AG09309 (cell line): ENCODE measurements around the gene HLA-DQA2.
"Not testable (repeated sequence)": the region's sequence is repeated elsewhere in the genome, so short reads cannot be mapped to it uniquely, and the experiment has no call there.

ENCODE experiments used
- DNase-seq: peaks from one replicate; pipeline ENCODE4 v3.0.0-alpha.2; 2010; ENCODE audit warnings: low read depth
- H3K4me3 ChIP-seq: 2 replicates; pipeline ENCODE4 v1.5.1; 2011; ENCODE audit warnings: mild to moderate bottlenecking, low read depth, low read length, moderate library complexity; ENCODE audit not compliant: control insufficient read depth
- CTCF ChIP-seq: IDR thresholded peaks from 2 replicates; pipeline ENCODE4 v1.5.1; 2011; ENCODE audit warnings: mild to moderate bottlenecking, low read depth, low read length, inconsistent platforms; ENCODE audit not compliant: insufficient read depth, control insufficient read depth; ENCODE audit errors: missing control alignments

Gene HLA-DQA2

DNA sequence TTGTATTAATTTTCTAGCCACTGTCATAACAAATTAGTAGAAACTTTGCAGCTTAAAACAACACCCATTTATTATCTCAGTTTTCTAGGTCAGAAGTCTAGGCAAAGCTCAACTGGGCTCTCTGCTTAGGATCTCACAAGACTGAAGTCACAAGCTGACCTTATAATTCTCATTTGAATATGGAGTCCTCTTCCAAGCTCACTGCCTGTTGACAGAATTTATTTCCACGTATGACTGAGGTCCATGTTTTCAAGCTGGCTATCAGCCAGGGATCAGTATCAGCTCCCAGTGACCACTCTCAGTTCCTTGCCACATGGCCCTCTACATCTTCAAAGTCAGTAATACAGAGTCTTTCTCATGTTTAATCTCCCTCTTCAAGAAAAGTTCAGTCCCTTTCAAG, 33.9 kb downstream of the HLA-DQA2 start:
- DNase-seq, result no peak
- TF ChIP-seq CTCF, result no peak
- H3K4me3 ChIP-seq, result no peak overlapping the region

GRCh38 chr6:32779036-32779435, 37.8 kb downstream of the HLA-DQA2 start:
- no peak overlapping the region for H3K4me3 ChIP-seq

GRCh38 chr6:32782923-32783322, 41.7 kb downstream of the HLA-DQA2 start:
- DNase-seq, H3K4me3 ChIP-seq: not testable (repeated sequence)

More at GRCh38 chr6:32779036-32779435, 37.8 kb downstream of the HLA-DQA2 start:
- no peak for DNase-seq
- no peak for TF ChIP-seq CTCF

- H3K4me3 ChIP-seq, result no peak overlapping the region
- TF ChIP-seq CTCF, result peak; percentile 64
- DNase-seq, result peak; percentile 10
Measured at GRCh38 chr6:32785781-32786533, 44.8 kb downstream of the HLA-DQA2 start.

DNA sequence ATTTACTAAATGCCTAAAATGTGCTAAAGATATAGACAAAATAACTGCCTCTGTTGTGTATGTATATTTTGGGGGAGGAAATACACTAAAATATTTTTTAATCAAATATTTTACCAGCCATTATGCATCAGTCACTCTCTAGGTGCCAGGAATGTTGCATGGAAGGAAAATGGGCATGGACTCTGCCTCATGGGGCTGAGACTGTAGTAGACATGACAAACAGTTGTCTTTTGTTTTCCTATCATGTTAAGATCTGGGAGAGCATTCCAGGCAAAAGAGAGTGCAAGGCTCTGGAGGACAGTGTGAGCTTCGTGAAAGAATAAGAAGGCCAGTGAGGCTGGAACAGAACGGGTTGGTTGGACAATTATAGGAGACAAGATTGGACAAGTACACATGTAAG, 49.1 kb downstream of the HLA-DQA2 start:
- no peak for TF ChIP-seq CTCF
- DNase-seq, result no peak
- H3K4me3 ChIP-seq, result no peak overlapping the region

DNA sequence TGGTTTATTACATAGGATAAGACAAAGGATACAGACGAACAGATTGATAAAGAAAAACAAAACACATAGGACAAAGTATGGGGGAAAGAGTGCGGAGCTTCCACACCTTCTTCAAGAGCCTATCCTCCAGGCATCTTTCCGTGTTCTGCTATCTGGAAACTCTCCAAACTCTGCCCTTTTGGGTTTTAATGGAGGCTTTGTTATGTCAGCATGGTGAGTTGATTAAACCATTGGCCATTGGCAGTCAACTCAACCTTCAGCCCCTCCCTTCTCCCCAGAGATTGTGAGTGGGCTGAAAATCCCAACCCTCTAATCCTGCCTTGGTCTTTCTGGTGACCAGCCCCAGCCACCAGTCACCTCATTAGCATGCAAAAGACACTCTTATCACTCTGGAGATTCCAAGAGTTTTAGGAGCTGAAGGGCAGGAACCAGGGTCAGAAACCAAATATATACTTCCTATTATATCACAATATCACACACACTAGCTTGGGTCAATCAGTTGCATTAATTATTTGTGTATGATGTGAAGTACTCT, 51.8 kb downstream of the HLA-DQA2 start:
- no peak overlapping the region for H3K4me3 ChIP-seq
- no peak for DNase-seq
- TF ChIP-seq CTCF, result no peak

DNA sequence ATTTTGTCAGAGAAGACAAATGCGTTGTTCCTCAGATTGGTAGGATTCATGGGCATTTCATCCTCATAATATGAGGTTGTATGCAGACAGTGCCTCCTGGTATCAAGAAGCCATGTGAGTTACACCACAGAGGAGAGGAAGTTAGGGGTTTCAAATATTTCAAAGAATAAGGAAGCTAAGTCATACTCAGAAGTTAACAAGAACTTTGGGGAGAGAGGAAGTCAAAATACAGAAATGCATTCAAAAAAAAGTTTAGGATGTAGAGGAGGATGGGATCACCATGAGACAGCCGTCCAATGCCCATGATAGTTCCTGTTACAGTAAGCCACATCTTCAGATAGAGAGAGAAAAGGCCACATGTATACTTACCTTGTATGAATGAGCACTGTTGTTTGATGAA, 53.3 kb downstream of the HLA-DQA2 start:
- no peak for DNase-seq
- no peak for TF ChIP-seq CTCF
- no peak overlapping the region for H3K4me3 ChIP-seq
